ENCODE results near the gene KRT14. TPM values are rescaled to one million over a fixed set of nuclear protein-coding genes. Genes with fewer than 3 reads are reported as not detected.
"Not testable (repeated sequence)": the region's sequence is repeated elsewhere in the genome, so short reads cannot be mapped to it uniquely, and the experiment has no call there.

KRT14 gene
- total RNA-seq, 2 donors from 2014 or later: 6.9 to 18.7 TPM

DNA sequence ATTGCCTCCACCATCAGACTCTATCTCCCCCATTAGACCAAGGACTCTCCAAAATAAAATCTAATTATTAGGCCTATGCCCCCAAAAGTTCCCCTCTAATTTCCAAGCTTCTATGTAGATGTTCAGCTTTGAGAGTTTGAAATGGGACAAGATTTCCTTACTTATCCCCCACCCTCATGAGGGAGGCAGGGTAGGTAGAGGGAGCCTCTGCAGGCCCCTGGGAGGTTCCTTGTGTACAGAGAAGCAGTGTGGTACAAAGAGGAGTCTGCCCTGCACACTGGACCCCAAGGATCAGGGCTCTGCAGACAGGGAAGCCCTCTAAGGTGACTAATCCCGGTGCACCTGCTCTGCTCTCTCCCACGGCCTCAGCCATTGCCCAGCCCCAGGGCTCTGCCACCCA, 35.2 kb upstream of the KRT14 start:
- DNase-seq (ENCODE audit: low spot score) (no peak), ATAC-seq (ENCODE audit: insufficient number of reproducible peaks, low FRiP score, low read depth) (no peak)
- Histone ChIP-seq H3K27ac (no peak overlapping the region), H3K4me3 (no peak overlapping the region), H3K36me3 (no peaks in the 10 kb centered on the region), H3K27me3 (replicated peaks; ENCODE audit: insufficient read depth) (no peaks in the 10 kb centered on the region), H3K4me1 (ENCODE audit: control insufficient read depth in 1 of 2, low read depth in 2 of 2) (peaks cover 0 to 12% of the 10 kb centered on the region in 2 donors), H3K9me3 (no peaks in the 10 kb centered on the region)
- TF ChIP-seq, protein P1, sequence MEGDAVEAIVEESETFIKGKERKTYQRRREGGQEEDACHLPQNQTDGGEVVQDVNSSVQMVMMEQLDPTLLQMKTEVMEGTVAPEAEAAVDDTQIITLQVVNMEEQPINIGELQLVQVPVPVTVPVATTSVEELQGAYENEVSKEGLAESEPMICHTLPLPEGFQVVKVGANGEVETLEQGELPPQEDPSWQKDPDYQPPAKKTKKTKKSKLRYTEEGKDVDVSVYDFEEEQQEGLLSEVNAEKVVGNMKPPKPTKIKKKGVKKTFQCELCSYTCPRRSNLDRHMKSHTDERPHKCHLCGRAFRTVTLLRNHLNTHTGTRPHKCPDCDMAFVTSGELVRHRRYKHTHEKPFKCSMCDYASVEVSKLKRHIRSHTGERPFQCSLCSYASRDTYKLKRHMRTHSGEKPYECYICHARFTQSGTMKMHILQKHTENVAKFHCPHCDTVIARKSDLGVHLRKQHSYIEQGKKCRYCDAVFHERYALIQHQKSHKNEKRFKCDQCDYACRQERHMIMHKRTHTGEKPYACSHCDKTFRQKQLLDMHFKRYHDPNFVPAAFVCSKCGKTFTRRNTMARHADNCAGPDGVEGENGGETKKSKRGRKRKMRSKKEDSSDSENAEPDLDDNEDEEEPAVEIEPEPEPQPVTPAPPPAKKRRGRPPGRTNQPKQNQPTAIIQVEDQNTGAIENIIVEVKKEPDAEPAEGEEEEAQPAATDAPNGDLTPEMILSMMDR (IDR thresholded peaks at IDR 0.05): no peak

DNA sequence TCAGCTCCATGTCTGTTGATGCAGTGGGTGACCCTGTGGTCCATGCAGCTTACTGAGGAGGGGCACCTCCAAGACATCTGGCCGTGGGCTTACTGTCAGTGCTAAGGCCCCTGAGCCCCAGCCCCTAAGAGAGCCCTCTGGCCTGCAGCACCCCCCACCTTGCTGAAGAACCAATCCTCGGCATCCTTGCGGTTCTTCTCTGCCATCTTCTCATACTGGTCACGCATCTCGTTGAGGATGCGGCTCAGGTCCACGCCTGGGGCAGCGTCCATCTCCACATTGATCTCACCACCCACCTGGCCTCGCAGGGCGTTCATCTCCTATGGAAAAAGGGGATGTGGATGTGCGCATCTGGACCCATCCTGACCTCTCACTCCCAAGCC, 34.7 kb upstream of the KRT14 start:
- peaks cover 0 to 12% of the 10 kb centered on the region in 2 donors for H3K4me1 ChIP-seq (ENCODE audit: control insufficient read depth in 1 of 2, low read depth in 2 of 2)
- not testable (repeated sequence) for H3K27me3 ChIP-seq (replicated peaks; ENCODE audit: insufficient read depth); ATAC-seq (ENCODE audit: insufficient number of reproducible peaks, low FRiP score, low read depth); H3K4me3 ChIP-seq; H3K36me3 ChIP-seq; H3K27ac ChIP-seq; H3K9me3 ChIP-seq; DNase-seq (ENCODE audit: low spot score)

DNA sequence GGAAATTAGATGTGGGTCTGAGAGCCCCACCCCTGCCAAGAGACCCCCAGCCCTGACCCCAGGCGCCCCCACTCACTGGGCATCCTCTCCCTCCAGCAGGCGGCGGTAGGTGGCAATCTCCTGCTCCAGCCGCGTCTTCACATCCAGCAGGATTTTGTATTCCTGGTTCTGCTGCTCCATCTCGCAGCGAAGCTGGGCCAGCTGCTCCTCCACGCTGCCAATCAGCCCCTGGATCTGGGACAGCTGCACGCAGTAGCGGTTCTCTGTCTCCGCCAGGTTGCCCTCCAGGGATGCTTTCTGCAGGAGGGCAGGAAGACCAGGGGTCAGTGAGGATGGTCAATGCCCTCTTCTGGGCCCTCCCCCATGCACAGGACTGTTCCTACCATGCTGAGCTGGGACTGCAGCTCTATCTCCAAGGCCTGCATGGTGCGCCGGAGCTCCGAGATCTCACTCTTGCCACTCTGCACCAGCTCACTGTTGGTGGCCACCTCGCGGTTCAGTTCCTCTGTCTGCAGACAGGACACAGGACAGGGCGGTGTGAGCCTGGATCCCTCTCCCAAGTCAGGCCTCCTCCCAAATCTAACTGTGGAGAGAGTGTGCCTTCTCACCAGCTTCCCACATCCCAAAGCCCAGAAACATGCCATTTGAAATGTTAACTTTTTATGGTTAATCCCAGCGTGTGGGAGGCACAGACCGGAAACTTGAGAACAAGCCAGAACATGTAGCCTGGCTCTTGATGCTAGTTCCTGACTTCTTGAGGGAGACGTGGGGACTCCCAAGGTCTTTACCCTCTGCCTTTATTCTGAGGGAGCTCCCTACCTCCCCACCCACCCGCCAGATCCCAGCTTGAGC, 34.1 kb upstream of the KRT14 start:
- TF ChIP-seq, protein P1 (IDR thresholded peaks at IDR 0.05): peak; percentile 8
- peaks cover 0 to 12% of the 10 kb centered on the region in 2 donors for H3K4me1 ChIP-seq (ENCODE audit: control insufficient read depth in 1 of 2, low read depth in 2 of 2)
- no peaks in the 10 kb centered on the region for H3K27me3 ChIP-seq (replicated peaks; ENCODE audit: insufficient read depth)
- H3K9me3 ChIP-seq: no peaks in the 10 kb centered on the region
- ATAC-seq (ENCODE audit: insufficient number of reproducible peaks, low FRiP score, low read depth): no peak
- no peak for DNase-seq (ENCODE audit: low spot score)
- H3K36me3 ChIP-seq: no peaks in the 10 kb centered on the region
- H3K4me3 ChIP-seq: no peak overlapping the region
- no peak overlapping the region for H3K27ac ChIP-seq

DNA sequence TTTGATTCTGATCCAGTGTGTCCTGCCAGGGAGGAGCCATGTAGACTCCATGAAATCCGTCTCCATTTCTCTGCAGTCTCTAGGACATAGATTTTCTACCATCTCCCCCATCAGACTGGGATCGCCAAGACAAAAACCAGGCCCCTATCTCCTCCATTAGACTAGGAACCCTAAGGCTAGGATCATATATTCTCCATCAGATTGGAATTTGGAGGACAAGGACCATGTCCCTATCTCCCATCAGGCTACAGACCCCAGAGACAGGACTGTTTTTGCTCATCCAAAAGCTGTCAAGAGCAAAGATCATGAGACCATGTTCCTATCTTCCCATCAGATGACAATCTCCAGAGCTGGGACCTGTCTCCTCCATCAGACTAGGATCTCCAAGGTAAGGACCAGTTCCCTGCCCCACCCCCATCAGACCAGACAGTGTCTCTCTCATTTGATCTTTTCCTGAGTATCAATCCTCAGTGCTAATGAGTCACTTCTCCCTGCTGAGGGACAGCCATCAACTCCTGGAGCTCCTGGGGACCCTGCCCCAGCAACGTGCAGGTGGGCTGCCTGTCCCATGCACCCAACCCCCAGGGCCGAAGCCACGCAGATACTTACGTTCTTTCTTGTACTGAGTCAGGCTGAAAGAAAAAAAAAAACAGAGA, 33.4 kb upstream of the KRT14 start:
- H3K4me3 ChIP-seq; DNase-seq (ENCODE audit: low spot score): not testable (repeated sequence)

DNA sequence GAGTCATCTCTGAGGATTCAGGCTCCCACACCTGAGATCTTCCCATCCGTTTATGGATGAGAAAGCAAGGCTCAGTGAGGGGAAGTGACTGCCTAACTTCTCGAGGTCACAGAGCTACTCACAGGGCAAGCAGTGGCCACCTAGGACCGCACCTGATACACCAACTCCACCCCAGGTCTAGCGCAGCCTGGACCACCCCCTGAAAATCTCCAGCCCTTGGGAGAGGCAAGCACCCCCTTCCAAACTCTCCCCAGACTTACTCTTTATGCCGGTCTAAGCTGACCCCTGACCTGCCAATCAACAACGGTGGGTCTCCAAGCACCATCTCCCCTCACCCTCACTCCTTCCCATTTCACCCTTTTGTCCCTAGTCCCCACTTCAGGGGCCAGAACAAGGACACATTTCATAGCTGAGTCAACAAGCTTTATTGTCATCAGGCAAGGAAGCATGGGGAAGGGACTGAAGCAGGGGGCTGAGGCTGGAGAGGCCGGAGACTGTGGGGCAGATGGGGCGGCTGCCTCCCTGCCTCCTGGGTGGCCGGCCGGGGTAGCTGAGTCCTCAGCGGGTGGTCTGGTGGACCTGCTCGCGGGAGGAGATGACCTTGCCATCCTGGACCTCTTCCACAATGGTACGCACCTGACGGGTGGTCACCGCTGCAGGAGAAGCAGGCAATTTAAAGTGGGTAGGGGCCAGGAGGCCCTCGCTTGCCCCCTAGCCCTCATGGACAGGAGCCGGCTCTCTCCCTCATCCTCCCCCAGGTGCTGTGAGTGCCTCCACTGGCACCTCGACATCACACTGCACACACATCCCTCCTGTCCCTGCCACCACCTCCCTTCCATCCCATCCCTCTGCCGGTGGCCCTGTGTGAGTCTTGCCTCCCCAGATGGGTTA, 32.6 kb upstream of the KRT14 start:
- Histone ChIP-seq H3K4me1 (ENCODE audit: control insufficient read depth in 1 of 2, low read depth in 2 of 2) (peaks cover 0 to 12% of the 10 kb centered on the region in 2 donors), H3K36me3 (no peaks in the 10 kb centered on the region), H3K27ac (no peak overlapping the region), H3K4me3 (no peak overlapping the region), H3K9me3 (no peaks in the 10 kb centered on the region), H3K27me3 (replicated peaks; ENCODE audit: insufficient read depth) (no peaks in the 10 kb centered on the region)
- DNase-seq (ENCODE audit: low spot score): no peak
- TF ChIP-seq, protein P1 (IDR thresholded peaks at IDR 0.05): no peak
- no peak for ATAC-seq (ENCODE audit: insufficient number of reproducible peaks, low FRiP score, low read depth)

More for the DNA sequence above, 33.4 kb upstream of the KRT14 start:
- not testable (repeated sequence) for H3K27ac ChIP-seq; ATAC-seq (ENCODE audit: insufficient number of reproducible peaks, low FRiP score, low read depth); H3K27me3 ChIP-seq (replicated peaks; ENCODE audit: insufficient read depth); H3K9me3 ChIP-seq; H3K36me3 ChIP-seq
- peaks cover 0 to 12% of the 10 kb centered on the region in 2 donors for H3K4me1 ChIP-seq (ENCODE audit: control insufficient read depth in 1 of 2, low read depth in 2 of 2)

Data from thoracic aorta (tissue), 2 donors.